Caco-2 (cell line): ENCODE results near the gene LRIG1. TPM values are rescaled to one million over a fixed set of nuclear protein-coding genes. Genes with fewer than 3 reads are reported as not detected.

Source experiments
- BruUV-seq: library from RNA; stranded (reverse); fragments of 400-500 nt; replicated peaks from 2 replicates; lab custom pipeline; 2021; lab: Mats Ljungman, UMichigan
- CTCF ChIA-PET: fragments of 300-600 bp; sonication (Branson Sonifier 250); formaldehyde crosslinking; loops from one replicate; lab custom pipeline; 2022; ENCODE audit warnings: antibody characterized with exemption; lab: Charles Lee
- POLR2A ChIA-PET: fragments of 300-600 bp; sonication (Branson Sonifier 250); formaldehyde crosslinking; loops from one replicate; lab custom pipeline; 2022; ENCODE audit warnings: antibody characterized with exemption; lab: Charles Lee
- DNase-seq, 2 experiments: peaks; one replicate each; pipeline versions ENCODE4 v3.0.0 to v3.0.0-alpha.2; 2020 to 2022
- H3K27me3 ChIP-seq: replicated peaks from 2 replicates; pipeline ENCODE4 v1.6.0; 2011; ENCODE audit warnings: low read length; ENCODE audit not compliant: control insufficient read depth, insufficient read depth
- H3K36me3 ChIP-seq: 2 replicates; pipeline ENCODE4 v1.5.1; 2011; ENCODE audit warnings: low read length; ENCODE audit not compliant: control insufficient read depth, insufficient read depth
- H3K4me1 ChIP-seq: fragments of 250-450 bp; sonication (Bioruptor Pico); 2 replicates; pipeline ENCODE4 v1.5.1; 2020; ENCODE audit warnings: mild to moderate bottlenecking
- H3K4me3 ChIP-seq: 2 replicates; pipeline ENCODE4 v1.5.1; 2011; ENCODE audit warnings: low read depth, mild to moderate bottlenecking, control low read depth, low read length
- H3K9me3 ChIP-seq: fragments of 250-450 bp; sonication (Bioruptor Pico); 2 replicates; pipeline ENCODE4 v1.5.1; 2020; ENCODE audit warnings: mild to moderate bottlenecking, moderate library complexity
- H3K27ac Mint-ChIP-seq: one replicate; pipeline ENCODE4 v1.8.0; 2022; ENCODE audit warnings: mixed read lengths; ENCODE audit not compliant: unreplicated experiment
- H3K27me3 Mint-ChIP-seq: one replicate; pipeline ENCODE4 v1.8.0; 2022; ENCODE audit warnings: mixed read lengths; ENCODE audit not compliant: insufficient read depth, unreplicated experiment
- H3K36me3 Mint-ChIP-seq: one replicate; pipeline ENCODE4 v1.8.0; 2022; ENCODE audit warnings: mild to moderate bottlenecking, mixed read lengths; ENCODE audit not compliant: insufficient read depth, unreplicated experiment
- H3K4me1 Mint-ChIP-seq: one replicate; pipeline ENCODE4 v1.8.0; 2022; ENCODE audit warnings: low read depth, mixed read lengths; ENCODE audit not compliant: unreplicated experiment
- H3K4me3 Mint-ChIP-seq: one replicate; pipeline ENCODE4 v1.8.0; 2022; ENCODE audit warnings: mild to moderate bottlenecking, moderate library complexity, mixed read lengths; ENCODE audit not compliant: unreplicated experiment
- H3K9me3 Mint-ChIP-seq: one replicate; pipeline ENCODE4 v1.8.0; 2022; ENCODE audit warnings: mixed read lengths; ENCODE audit not compliant: unreplicated experiment
- intact Hi-C: fragments of 100-400 bp; cut with micrococcal nuclease; formaldehyde crosslinking; loops from one replicate; pipeline ENCODE4 v1.10.0; 2022; ENCODE audit not compliant: unreplicated experiment
- total RNA-seq: library from RNA; stranded (reverse); gene quantifications from 2 replicates; pipeline ENCODE4 v1.2.3, GENCODE V29; 2022
- TF ChIP-seq, protein P1 (sequence below), 2 experiments: fragments of 200-600 bp in 1 of 2; IDR thresholded peaks; 1 replicate in 1 of 2; 2 replicates in 1 of 2; pipeline versions ENCODE4 v1.5.1 to v1.8.0; 2011 to 2022; ENCODE audit warnings: antibody characterized with exemption in 1 of 2, control low read depth in 1 of 2, inconsistent platforms in 1 of 2, low read depth in 1 of 2, low read length in 1 of 2, mild to moderate bottlenecking in 1 of 2, moderate library complexity in 1 of 2; ENCODE audit not compliant: insufficient read depth in 1 of 2, severe bottlenecking in 1 of 2, unreplicated experiment in 1 of 2

LRIG1 gene
- total RNA-seq, 1 experiment from 2014 or later: 43.4 TPM

GRCh38 chr3:66354001-66354400, 146.8 kb downstream of the LRIG1 start:
- BruUV-seq: no TSS peak
- POLR2A ChIA-PET: no interaction called here
- no peaks in the 10 kb centered on the region for H3K27me3 ChIP-seq

DNA sequence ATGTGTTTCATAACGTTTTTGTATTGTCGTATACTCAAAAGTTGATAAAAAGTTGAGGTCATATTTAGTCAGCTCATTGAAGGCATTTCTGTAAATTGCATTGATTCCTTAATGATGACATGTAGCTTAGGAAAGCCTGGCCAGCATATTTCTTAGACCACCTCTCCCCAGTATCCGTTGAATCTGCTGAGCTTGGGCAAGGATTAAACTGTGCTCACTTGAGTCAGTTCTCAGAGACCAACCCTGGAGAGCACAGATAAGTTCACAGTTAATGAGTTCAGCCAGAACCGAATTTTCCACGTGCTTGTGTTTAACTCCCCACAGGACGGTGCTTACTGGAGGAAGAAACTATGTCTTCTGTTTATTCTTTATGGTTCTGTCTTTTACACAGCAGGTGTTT, 147.3 kb downstream of the LRIG1 start:
- no peak overlapping the region for H3K4me3 Mint-ChIP-seq
- BruUV-seq: no TSS peak
- no peaks in the 10 kb centered on the region for H3K9me3 ChIP-seq
- H3K36me3 Mint-ChIP-seq: no peaks in the 10 kb centered on the region
- intact Hi-C loops: no loop called here
- H3K27me3 Mint-ChIP-seq: no peaks in the 10 kb centered on the region
- ChIA-PET CTCF (no interaction called here), POLR2A (no interaction called here)
- H3K36me3 ChIP-seq: no peaks in the 10 kb centered on the region
- no peak overlapping the region for H3K27ac Mint-ChIP-seq
- no peaks in the 10 kb centered on the region for H3K9me3 Mint-ChIP-seq
- peaks cover 6% of the 10 kb centered on the region for H3K4me1 Mint-ChIP-seq
- no peak overlapping the region for H3K4me3 ChIP-seq
- H3K4me1 ChIP-seq: peaks cover 15% of the 10 kb centered on the region; the same call in 1 of the 2 replicates
- DNase-seq: peak in 1 of 2 experiments; percentile 35
- TF ChIP-seq, protein P1, sequence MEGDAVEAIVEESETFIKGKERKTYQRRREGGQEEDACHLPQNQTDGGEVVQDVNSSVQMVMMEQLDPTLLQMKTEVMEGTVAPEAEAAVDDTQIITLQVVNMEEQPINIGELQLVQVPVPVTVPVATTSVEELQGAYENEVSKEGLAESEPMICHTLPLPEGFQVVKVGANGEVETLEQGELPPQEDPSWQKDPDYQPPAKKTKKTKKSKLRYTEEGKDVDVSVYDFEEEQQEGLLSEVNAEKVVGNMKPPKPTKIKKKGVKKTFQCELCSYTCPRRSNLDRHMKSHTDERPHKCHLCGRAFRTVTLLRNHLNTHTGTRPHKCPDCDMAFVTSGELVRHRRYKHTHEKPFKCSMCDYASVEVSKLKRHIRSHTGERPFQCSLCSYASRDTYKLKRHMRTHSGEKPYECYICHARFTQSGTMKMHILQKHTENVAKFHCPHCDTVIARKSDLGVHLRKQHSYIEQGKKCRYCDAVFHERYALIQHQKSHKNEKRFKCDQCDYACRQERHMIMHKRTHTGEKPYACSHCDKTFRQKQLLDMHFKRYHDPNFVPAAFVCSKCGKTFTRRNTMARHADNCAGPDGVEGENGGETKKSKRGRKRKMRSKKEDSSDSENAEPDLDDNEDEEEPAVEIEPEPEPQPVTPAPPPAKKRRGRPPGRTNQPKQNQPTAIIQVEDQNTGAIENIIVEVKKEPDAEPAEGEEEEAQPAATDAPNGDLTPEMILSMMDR (IDR thresholded peaks at IDR 0.05; ENCODE audit: insufficient read depth in 1 of 2, low read depth in 1 of 2, low read length in 1 of 2, severe bottlenecking in 1 of 2, unreplicated experiment in 1 of 2): no peak
- no peaks in the 10 kb centered on the region for H3K27me3 ChIP-seq

More at GRCh38 chr3:66354001-66354400, 146.8 kb downstream of the LRIG1 start:
- H3K4me3 ChIP-seq: no peak overlapping the region
- H3K36me3 ChIP-seq: no peaks in the 10 kb centered on the region
- H3K27me3 Mint-ChIP-seq: no peaks in the 10 kb centered on the region
- CTCF ChIA-PET: interaction anchor here (0.9 kb wide), 1 partner anchor 18 kb away, joined by 3 read pairs; no protein-coding TSS in a partner anchor
- no peaks in the 10 kb centered on the region for H3K9me3 ChIP-seq
- no peak overlapping the region for H3K27ac Mint-ChIP-seq
- no peaks in the 10 kb centered on the region for H3K9me3 Mint-ChIP-seq
- no peak for DNase-seq
- H3K4me1 ChIP-seq: peaks cover 15% of the 10 kb centered on the region; the same call in 1 of the 2 replicates
- intact Hi-C loops: no loop called here
- H3K36me3 Mint-ChIP-seq: no peaks in the 10 kb centered on the region
- no peak overlapping the region for H3K4me3 Mint-ChIP-seq
- TF ChIP-seq, protein P1 (IDR thresholded peaks at IDR 0.05; ENCODE audit: insufficient read depth in 1 of 2, low read depth in 1 of 2, low read length in 1 of 2, severe bottlenecking in 1 of 2, unreplicated experiment in 1 of 2): no peak
- H3K4me1 Mint-ChIP-seq: peaks cover 6% of the 10 kb centered on the region

GRCh38 chr3:66353039-66353438, 147.8 kb downstream of the LRIG1 start:
- peaks cover 6% of the 10 kb centered on the region for H3K4me1 Mint-ChIP-seq
- H3K27ac Mint-ChIP-seq: no peak overlapping the region
- ChIA-PET CTCF (no interaction called here), POLR2A (no interaction called here)
- no peaks in the 10 kb centered on the region for H3K9me3 ChIP-seq
- no peak overlapping the region for H3K4me3 Mint-ChIP-seq
- no peaks in the 10 kb centered on the region for H3K27me3 Mint-ChIP-seq
- no peaks in the 10 kb centered on the region for H3K9me3 Mint-ChIP-seq
- intact Hi-C loops: no loop called here
- H3K4me3 ChIP-seq: no peak overlapping the region
- TF ChIP-seq, protein P1 (IDR thresholded peaks at IDR 0.05; ENCODE audit: insufficient read depth in 1 of 2, low read depth in 1 of 2, low read length in 1 of 2, severe bottlenecking in 1 of 2, unreplicated experiment in 1 of 2): no peak
- H3K4me1 ChIP-seq: peaks cover 15% of the 10 kb centered on the region; the same call in 1 of the 2 replicates
- H3K36me3 Mint-ChIP-seq: no peaks in the 10 kb centered on the region
- H3K36me3 ChIP-seq: no peaks in the 10 kb centered on the region
- BruUV-seq: no TSS peak
- no peak for DNase-seq
- no peaks in the 10 kb centered on the region for H3K27me3 ChIP-seq
